K562 (cell line): ENCODE results near the gene TEX48. TPM values are rescaled to one million over a fixed set of nuclear protein-coding genes. Genes with fewer than 3 reads are reported as not detected.

Experiments
- ATAC-seq: fragments of 200-7000 bp; cut with Tn5 transposase; 3 replicates; pipeline ENCODE4 v1.9.1; 2020; ENCODE audit warnings: moderate library complexity
- BruUV-seq: library from RNA; stranded (reverse); fragments of 400-500 nt; replicated peaks from 2 replicates; lab custom pipeline; 2021; lab: Mats Ljungman, UMichigan
- CTCF ChIA-PET: fragments of 300-600 bp; formaldehyde crosslinking; extraction: SDS; loops from one replicate; lab custom pipeline; 2021; ENCODE audit warnings: low intra/inter-chr PET ratio; lab: Yijun Ruan, JAX
- POLR2A ChIA-PET: fragments of 300-600, 350-650 bp; sonication (Branson Sonifier 250); formaldehyde crosslinking; extraction: SDS; loops from one replicate; lab custom pipeline; 2021; ENCODE audit warnings: antibody characterized with exemption, inconsistent platforms; lab: Yijun Ruan, JAX
- DNase-seq, 4 experiments: peaks; one replicate each; pipeline versions ENCODE4 v3.0.0 to v3.0.0-alpha.2; 2011 to 2018; ENCODE audit warnings: low spot score in 3 of 4, mixed read lengths in 3 of 4; ENCODE audit errors: extremely low read depth in 1 of 4
- FAIRE-seq: peaks from 2 replicates; lab custom pipeline; 2011; peaks lifted over from hg19 to GRCh38; lab: Jason Lieb, UNC
- H2AFZ ChIP-seq: 2 replicates; pipeline ENCODE4 v1.6.0; 2011; ENCODE audit warnings: low read depth, low read length, control low read depth, inconsistent platforms
- H3K27ac ChIP-seq: fragments of 200-600 bp; 3 replicates; pipeline ENCODE4 v1.8.0; 2011; ENCODE audit warnings: low read depth, mild to moderate bottlenecking, control low read depth, inconsistent platforms, low read length, moderate library complexity, mixed read lengths; ENCODE audit errors: extremely low read depth
- H3K27me3 ChIP-seq, 2 experiments: fragments of 300-600 bp in 1 of 2; 2 replicates in 1 of 2; 3 replicates in 1 of 2; pipeline versions ENCODE4 v1.6.0 to v1.8.0; 2011; ENCODE audit warnings: inconsistent platforms in 2 of 2, low read length in 2 of 2, mild to moderate bottlenecking in 1 of 2, mixed read lengths in 1 of 2, moderate library complexity in 1 of 2; ENCODE audit not compliant: control insufficient read depth in 2 of 2, insufficient read depth in 2 of 2
- H3K36me3 ChIP-seq: fragments of 300-600 bp; 3 replicates; pipeline ENCODE4 v1.8.0; 2011; ENCODE audit warnings: mild to moderate bottlenecking, low read length, inconsistent platforms; ENCODE audit not compliant: control insufficient read depth, insufficient read depth
- H3K4me1 ChIP-seq, 2 experiments: fragments of 200-600 bp in 1 of 2; replicated peaks in 1 of 2; 2 replicates in 1 of 2; 3 replicates in 1 of 2; pipeline versions ENCODE4 v1.5.1 to v1.8.0; 2011; ENCODE audit warnings: inconsistent platforms in 2 of 2, low read length in 2 of 2, mild to moderate bottlenecking in 1 of 2, mixed read lengths in 1 of 2, moderate library complexity in 1 of 2; ENCODE audit not compliant: control insufficient read depth in 2 of 2, insufficient read depth in 2 of 2
- H3K4me2 ChIP-seq: 2 replicates; pipeline ENCODE4 v1.6.1; 2011; ENCODE audit warnings: low read length, control low read depth, inconsistent platforms, mixed read lengths; ENCODE audit not compliant: insufficient read depth
- H3K4me3 ChIP-seq: fragments of 200-600 bp; sonication (generic), shearing (Covaris generic); 2 replicates; pipeline ENCODE4 v1.5.1; 2016; ENCODE audit warnings: control low read depth, inconsistent platforms
- H3K79me2 ChIP-seq: fragments of 200-600 bp; 3 replicates; pipeline ENCODE4 v1.8.0; 2011; ENCODE audit warnings: low read length, inconsistent platforms; ENCODE audit not compliant: control insufficient read depth, insufficient read depth
- H3K9ac ChIP-seq, 2 experiments: 2 replicates each; pipeline versions ENCODE4 v1.6.0 to v1.6.1; 2011; ENCODE audit warnings: low read depth in 2 of 2, low read length in 2 of 2, control low read depth in 1 of 2, inconsistent platforms in 1 of 2, mild to moderate bottlenecking in 1 of 2, mixed read lengths in 1 of 2; ENCODE audit not compliant: insufficient read depth in 1 of 2
- H3K9me1 ChIP-seq: one replicate; pipeline ENCODE4 v1.6.0; 2011; ENCODE audit warnings: inconsistent platforms, mild to moderate bottlenecking, low read length, moderate library complexity; ENCODE audit not compliant: control insufficient read depth, insufficient read depth
- H3K9me3 ChIP-seq: replicated peaks from 2 replicates; pipeline ENCODE4 v1.5.1; 2011; ENCODE audit warnings: low read depth, low read length, inconsistent platforms; ENCODE audit not compliant: control insufficient read depth, insufficient read depth
- H4K20me1 ChIP-seq: replicated peaks from 2 replicates; pipeline ENCODE4 v1.6.1; 2011; ENCODE audit warnings: low read length, inconsistent platforms, mixed read lengths; ENCODE audit not compliant: control insufficient read depth, insufficient read depth
- CUX1 ChIP-seq: fragments of 200-800 bp; sonication (Bioruptor generic); IDR thresholded peaks from 2 replicates; pipeline ENCODE4 v1.6.1; 2016; ENCODE audit warnings: missing genetic modification characterization, missing compliant biosample characterization
- ETV6 ChIP-seq, 3 experiments: fragments of 150-350 bp in 1 of 3; sonication (generic) in 1 of 3; formaldehyde crosslinking in 1 of 3; IDR thresholded peaks; 2 replicates each; pipeline versions ENCODE4 v1.6.1 to v1.8.0; 2014 to 2022; ENCODE audit warnings: borderline replicate concordance in 2 of 3, low read depth in 2 of 3, antibody characterized with exemption in 1 of 3, low read length in 1 of 3, mild to moderate bottlenecking in 1 of 3, missing genetic modification reagents in 1 of 3
- HNRNPK ChIP-seq: fragments of 200-400 bp; formaldehyde crosslinking; IDR thresholded peaks from one replicate; pipeline ENCODE4 v1.6.1; 2018; ENCODE audit warnings: mild to moderate bottlenecking, low read depth, low read length; ENCODE audit not compliant: poor library complexity, severe bottlenecking
- IFI16 ChIP-seq: fragments of 250-450 bp; sonication (Bioruptor Pico); IDR thresholded peaks from 2 replicates; pipeline ENCODE4 v2.1.2; 2022; ENCODE audit warnings: mild to moderate bottlenecking, inconsistent platforms
- NONO ChIP-seq, 2 experiments: fragments of 200-400 bp in 1 of 2; fragments of 450-650 bp in 1 of 2; formaldehyde crosslinking in 1 of 2; IDR thresholded peaks; 2 replicates each; pipeline ENCODE4 v1.6.1; 2017; ENCODE audit warnings: low read depth in 2 of 2, mild to moderate bottlenecking in 2 of 2, moderate library complexity in 2 of 2, low read length in 1 of 2
- RNF2 ChIP-seq: sonication (generic); IDR thresholded peaks from 2 replicates; pipeline ENCODE4 v1.6.1; 2016
- SP1 ChIP-seq: sonication (generic); formaldehyde crosslinking; IDR thresholded peaks from 2 replicates; pipeline ENCODE4 v1.8.1; 2022; ENCODE audit warnings: mild to moderate bottlenecking, missing genetic modification reagents
- ZBTB43 ChIP-seq: sonication (generic); formaldehyde crosslinking; IDR thresholded peaks from 2 replicates; pipeline ENCODE4 v1.8.0; 2023; ENCODE audit warnings: mild to moderate bottlenecking, missing genetic modification reagents
- ZNF280B ChIP-seq: fragments of 250-450 bp; sonication (Bioruptor Pico); IDR thresholded peaks from 2 replicates; pipeline ENCODE4 v1.5.1; 2021; ENCODE audit warnings: mild to moderate bottlenecking
- WGBS: fragments of 100-300 bp; shearing (Covaris generic); methylation state at CpG from one replicate; pipeline ENCODE4 v1.1.6; 2016; ENCODE audit warnings: low coverage, mixed read lengths; ENCODE audit not compliant: insufficient coverage; ENCODE audit errors: missing lambda C conversion rate; 5-methylcytosine and 5-hydroxymethylcytosine counted together
- in situ Hi-C: fragments of 300-500 bp; cut with MboI; formaldehyde crosslinking; loops from 4 replicates; pipeline ENCODE4 v1.15.0; 2018; ENCODE audit warnings: inconsistent platforms, mixed read lengths
- intact Hi-C: fragments of 100-400 bp; cut with micrococcal nuclease; formaldehyde crosslinking; loops from 2 replicates; pipeline ENCODE4 v1.14.2; 2022
- polyA plus RNA-seq, 8 experiments: library from polyadenylated mRNA; depleted of rRNA in 4 of 8; stranded (reverse) in 5 of 8; unstranded in 3 of 8; fragments of >200 nt; fragmentation: Nextera tagmentation in 2 of 8; fragmentation: Illumina TruSeq in 1 of 8; extraction: Ambion mirVana in 2 of 8; extraction: Trizol in 1 of 8; gene quantifications; 2 replicates each; pipeline versions ENCODE4 v1.2.1 to v1.2.3, GENCODE V29; 2011 to 2014; ENCODE audit warnings: inconsistent platforms in 1 of 8, missing spikeins in 1 of 8
- total RNA-seq, 7 experiments: library from RNA; depleted of rRNA in 6 of 7; stranded (reverse); fragments of >200 nt in 6 of 7; fragmentation: Illumina TruSeq in 2 of 7; extraction: Trizol in 2 of 7; gene quantifications; 2 replicates each; pipeline versions ENCODE4 v1.2.1 to v1.2.3, GENCODE V29; 2011 to 2021; ENCODE audit warnings: low replicate concordance in 1 of 7

The TEX48 gene
- total and polyA plus RNA-seq, 9 of the 15 experiments (the other 6 are each of a cell fraction or from before 2014, with no cell fraction given): not detected

GRCh38 chr9:114671605-114672004 is 10.4 kb downstream of the TEX48 start:
- H3K36me3 ChIP-seq: no peaks in the 10 kb centered on the region
- no peak overlapping the region for H3K4me2 ChIP-seq
- H3K4me3 ChIP-seq: no peak overlapping the region
- H2AFZ ChIP-seq: no peak overlapping the region
- no peaks in the 10 kb centered on the region for H3K9me3 ChIP-seq
- TF ChIP-seq CUX1 (CRISPR knock-in tag): no peak
- no peak for TF ChIP-seq NONO (IDR thresholded peaks at IDR 0.05; ENCODE audit: low read depth in 2 of 2, low read length in 1 of 2)
- TF ChIP-seq ETV6 (IDR thresholded peaks at IDR 0.05; ENCODE audit: borderline replicate concordance in 1 of 2, low read depth in 2 of 2, low read length in 1 of 2): no peak
- TF ChIP-seq ETV6 (CRISPR knock-in tag; IDR thresholded peaks at IDR 0.05; ENCODE audit: borderline replicate concordance): no peak
- no peak for TF ChIP-seq RNF2
- TF ChIP-seq SP1 (CRISPR knock-in tag): no peak
- no peak for TF ChIP-seq HNRNPK
- TF ChIP-seq ZNF280B (CRISPR knock-in tag): no peak
- TF ChIP-seq IFI16 (CRISPR knock-in tag): no peak
- no peak for TF ChIP-seq ZBTB43 (CRISPR knock-in tag)
- CTCF ChIA-PET: no interaction called here
- H3K9me1 ChIP-seq: no peaks in the 10 kb centered on the region
- no peaks in the 10 kb centered on the region for H3K4me1 ChIP-seq
- BruUV-seq: no TSS peak
- ATAC-seq: no peak
- no peak overlapping the region for H3K9ac ChIP-seq
- WGBS: 0% methylated on average over 1 of the region's 1 CpG
- in situ Hi-C loops (loop anchor here (5.0 kb wide), 1 partner anchor 341 kb away; no protein-coding TSS in a partner anchor), intact Hi-C loops (no loop called here)
- DNase-seq: no peak
- H3K27me3 ChIP-seq: peaks cover 6 to 13% of the 10 kb centered on the region in 2 experiments; a peak in 4 of 5 replicates
- H3K79me2 ChIP-seq: no peaks in the 10 kb centered on the region
- H3K27ac ChIP-seq: no peak overlapping the region
- FAIRE-seq: no peak
- no peaks in the 10 kb centered on the region for H4K20me1 ChIP-seq
- POLR2A ChIA-PET: interaction anchor here (1.6 kb wide), 1 partner anchor 9 kb away, joined by 4 read pairs; no protein-coding TSS in a partner anchor
